ENCODE results near the gene DOHH. TPM values are rescaled to one million over a fixed set of nuclear protein-coding genes. Genes with fewer than 3 reads are reported as not detected.

The DOHH gene
- total and polyA plus RNA-seq, 9 of the 15 experiments (the other 6 are each of a cell fraction or from before 2014, with no cell fraction given), result 0.14 to 47.2 (median 5.1) TPM

GRCh38 chr19:3520166-3521103 lies 20.0 kb upstream of the DOHH start (continued):
- TF ChIP-seq ATF6 (CRISPR knock-in tag; IDR thresholded peaks at IDR 0.05) (peak; percentile 33; the same call in 1 of the 2 replicates), PHB2 (IDR thresholded peaks at IDR 0.05; ENCODE audit: low read depth) (no peak), HCFC1 (IDR thresholded peaks at IDR 0.05; ENCODE audit: low read depth, low read length) (no peak; the same call in 1 of the 2 replicates), ZNF644 (tag; IDR thresholded peaks at IDR 0.05; ENCODE audit: low read depth) (peak; percentile 68; the same call in 1 of the 2 replicates), DPF2 (IDR thresholded peaks at IDR 0.05) (peak; percentile 86), ZNF696 (CRISPR knock-in tag; conservative IDR thresholded peaks at IDR 0.05) (no peak), PTBP1 (IDR thresholded peaks at IDR 0.05; ENCODE audit: low read depth, low read length) (no peak), HNRNPUL1 (IDR thresholded peaks at IDR 0.05; ENCODE audit: low read length) (no peak), UBTF (IDR thresholded peaks at IDR 0.05; ENCODE audit: borderline replicate concordance in 1 of 2, low read depth in 2 of 2, low read length in 2 of 2) (peak; percentile 79 to 97; a peak in 3 of 4 replicates), BRCA1 (IDR thresholded peaks at IDR 0.05) (no peak), BRCA1 (CRISPR knock-in tag; IDR thresholded peaks at IDR 0.05) (peak; percentile 55; the same call in 1 of the 2 replicates), HOXB6 (CRISPR knock-in tag; IDR thresholded peaks at IDR 0.05; ENCODE audit: borderline replicate concordance) (no peak), E2F3 (CRISPR knock-in tag; IDR thresholded peaks at IDR 0.05) (no peak), KAT8 (IDR thresholded peaks at IDR 0.05; ENCODE audit: low read depth) (no peak), ZNF77 (CRISPR knock-in tag; IDR thresholded peaks at IDR 0.05) (no peak), XRCC4 (IDR thresholded peaks at IDR 0.05; ENCODE audit: extremely low read depth, insufficient read depth, insufficient read length) (no peak), MTF1 (CRISPR knock-in tag; IDR thresholded peaks at IDR 0.05; ENCODE audit: borderline replicate concordance) (no peak), ZC3H11A (IDR thresholded peaks at IDR 0.05; ENCODE audit: low read depth, low read length) (no peak), DACH1 (IDR thresholded peaks at IDR 0.05; ENCODE audit: partially characterized antibody) (peak; percentile 31), ZNF830 (CRISPR knock-in tag; IDR thresholded peaks at IDR 0.05) (no peak), ATF3 (IDR thresholded peaks at IDR 0.05) (peak; percentile 84), ATF3 (CRISPR knock-in tag; conservative IDR thresholded peaks at IDR 0.05) (peak; percentile 86), TRIM24 (IDR thresholded peaks at IDR 0.05) (peak; percentile 31 to 68; a peak in 3 of 4 replicates), NCOA6 (IDR thresholded peaks at IDR 0.05) (no peak), CEBPG (CRISPR knock-in tag; IDR thresholded peaks at IDR 0.05) (peak; percentile 83), CEBPG (tag; conservative IDR thresholded peaks at IDR 0.05 in 1 of 2, IDR thresholded peaks at IDR 0.05 in 1 of 2) (no peak; a peak in 1 of 4 replicates)
